Endothelial cell of hepatic sinusoid (primary cell): Measurements from ENCODE around the gene TENM4.

Experiments used
- in situ Hi-C: cut with HindIII; loops from 2 replicates; pipeline ENCODE4 v1.10.0; 2017; ENCODE audit warnings: low sequenced_read_pairs

Gene TENM4

DNA sequence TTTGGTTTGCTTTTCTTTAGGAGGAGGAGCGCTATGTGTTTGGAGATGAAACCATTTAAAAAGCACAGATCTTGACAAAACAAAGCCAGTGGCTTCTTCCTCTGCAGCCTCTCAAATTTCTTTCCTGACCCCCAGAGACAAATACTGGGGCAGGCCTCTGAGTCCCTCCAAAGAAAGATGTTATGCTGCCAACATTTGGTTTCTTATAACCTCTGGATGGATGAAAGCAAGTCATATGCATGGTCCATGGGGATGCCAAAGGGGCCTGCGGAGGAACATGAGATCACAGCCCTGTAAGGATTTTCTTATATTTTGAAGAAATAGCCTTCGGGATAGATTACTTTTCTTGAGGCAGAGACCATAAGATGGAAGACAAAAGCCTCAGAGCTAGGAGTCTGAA lies 179.1 kb downstream of the TENM4 start:
- in situ Hi-C loops = no loop called here

- in situ Hi-C loops = no loop called here
Observed at GRCh38 chr11:79259800-79260199, 181.0 kb downstream of the TENM4 start.

DNA sequence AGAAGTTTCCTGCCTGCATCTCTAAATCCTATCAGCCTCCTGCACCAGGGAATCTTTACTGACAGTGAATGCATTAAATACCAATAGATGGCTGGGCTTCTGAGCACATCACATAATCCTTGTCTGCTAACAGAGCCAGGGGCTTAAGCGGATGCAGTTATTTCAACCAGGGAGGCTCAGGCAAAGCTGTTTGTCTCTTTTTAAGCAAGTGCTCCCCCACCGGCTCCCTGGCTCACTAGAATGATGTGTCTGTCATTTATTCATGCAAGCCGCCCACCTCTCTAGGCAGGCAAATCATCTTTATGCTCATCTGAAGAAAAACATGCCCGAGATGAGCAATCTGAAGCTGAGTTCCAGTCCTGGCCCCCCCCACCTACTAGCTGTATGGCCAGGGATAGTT lies 182.3 kb downstream of the TENM4 start:
- in situ Hi-C loops = no loop called here

DNA sequence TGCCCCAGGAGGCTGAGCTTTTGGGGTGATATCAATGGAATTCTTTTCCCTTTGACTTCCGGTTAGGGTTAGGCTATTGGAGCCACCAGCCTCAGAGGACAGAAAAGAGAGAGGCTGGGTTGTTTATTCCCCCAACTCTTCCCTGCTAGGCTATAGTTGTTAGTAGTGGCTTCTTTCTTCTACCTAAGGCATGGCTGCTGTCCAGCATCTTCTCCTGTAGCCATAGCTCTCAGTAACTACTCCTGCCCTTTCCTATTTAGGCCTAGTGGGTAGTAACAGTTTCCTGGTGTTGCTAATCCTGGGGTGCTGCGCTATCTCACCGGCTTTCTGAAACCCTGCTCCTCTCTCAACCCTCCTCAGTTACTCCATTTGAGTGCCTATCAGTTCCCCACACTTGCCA lies 184.9 kb downstream of the TENM4 start:
- in situ Hi-C loops = no loop called here

GRCh38 chr11:79253280-79253679 lies 187.6 kb downstream of the TENM4 start:
- in situ Hi-C loops = no loop called here

GRCh38 chr11:79249295-79249993 lies 191.4 kb downstream of the TENM4 start:
- in situ Hi-C loops = no loop called here

DNA sequence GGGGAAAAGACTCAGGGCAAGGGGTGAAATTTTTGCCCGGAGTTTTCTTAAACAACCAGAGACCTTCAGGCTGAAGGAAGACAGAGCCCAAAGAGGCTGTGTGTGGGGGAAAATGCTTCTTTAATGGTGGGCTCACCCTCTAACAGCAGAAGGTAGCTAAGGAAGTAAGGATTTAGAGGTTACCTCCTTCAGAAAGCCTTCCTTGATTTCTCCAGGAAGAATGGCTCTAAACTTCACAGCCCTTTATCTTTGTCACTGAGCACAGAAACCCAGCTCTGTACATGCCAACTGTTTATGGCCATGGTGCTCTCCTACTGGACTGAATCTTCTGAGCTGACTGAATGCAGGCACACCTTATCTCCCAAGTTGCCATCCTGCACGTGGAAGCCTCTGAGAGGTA lies 196.0 kb downstream of the TENM4 start:
- in situ Hi-C loops = no loop called here

- in situ Hi-C loops = no loop called here
Observed at GRCh38 chr11:79244241-79244772, 196.5 kb downstream of the TENM4 start.

GRCh38 chr11:79243422-79244210 lies 197.2 kb downstream of the TENM4 start:
- in situ Hi-C loops = no loop called here

GRCh38 chr11:79242616-79243015 lies 198.2 kb downstream of the TENM4 start:
- in situ Hi-C loops = no loop called here

GRCh38 chr11:79241852-79242241 lies 199.0 kb downstream of the TENM4 start:
- in situ Hi-C loops = no loop called here

- in situ Hi-C loops = no loop called here
Observed at GRCh38 chr11:79241205-79241851, 199.5 kb downstream of the TENM4 start.

GRCh38 chr11:79237703-79238102 lies 203.1 kb downstream of the TENM4 start:
- in situ Hi-C loops = no loop called here

- in situ Hi-C loops = no loop called here
Observed at GRCh38 chr11:79237091-79237490, 203.7 kb downstream of the TENM4 start.

DNA sequence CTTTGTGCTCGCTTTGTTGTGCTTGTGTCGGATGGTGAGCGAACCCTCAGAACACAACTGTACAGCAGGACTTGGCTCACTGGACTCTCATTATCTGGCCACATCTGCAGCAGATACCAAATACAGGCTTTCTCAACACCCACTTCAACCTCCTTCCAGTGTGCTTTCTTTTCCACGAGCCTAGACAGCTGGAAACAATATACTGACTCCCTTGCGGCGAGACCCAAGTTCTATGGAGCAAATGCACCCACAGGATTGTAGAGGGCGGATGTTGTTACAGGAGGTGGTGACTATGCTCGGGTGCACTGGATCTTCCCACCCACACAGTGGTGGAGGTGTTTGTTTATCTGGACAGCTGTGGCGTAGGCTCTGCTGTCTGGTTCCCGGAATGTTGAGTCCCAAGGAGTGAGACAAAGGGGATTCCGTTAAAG lies 204.3 kb downstream of the TENM4 start:
- in situ Hi-C loops = no loop called here

GRCh38 chr11:79235696-79236095 lies 205.1 kb downstream of the TENM4 start:
- in situ Hi-C loops = no loop called here

- in situ Hi-C loops = no loop called here
Observed at GRCh38 chr11:79232346-79232745, 208.5 kb downstream of the TENM4 start.

DNA sequence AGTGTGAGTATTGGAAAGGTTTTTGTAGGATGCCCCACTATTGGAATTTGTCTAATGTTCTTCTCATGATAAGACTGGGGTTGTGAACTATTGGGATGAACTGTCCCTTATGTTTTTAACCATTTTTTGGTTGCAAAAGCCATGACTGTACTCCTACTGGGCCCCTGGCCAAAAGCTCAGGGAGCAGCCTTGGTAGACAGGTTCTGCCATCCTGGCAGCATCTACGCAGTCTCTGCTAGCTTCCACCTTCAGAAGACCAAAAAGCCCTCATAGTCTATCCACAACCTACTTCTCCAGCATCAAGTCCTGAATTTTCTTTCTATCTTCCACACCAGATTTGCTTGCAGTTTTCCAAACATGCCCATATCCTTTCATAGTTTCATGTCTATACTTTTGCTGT lies 211.8 kb downstream of the TENM4 start:
- in situ Hi-C loops = no loop called here

DNA sequence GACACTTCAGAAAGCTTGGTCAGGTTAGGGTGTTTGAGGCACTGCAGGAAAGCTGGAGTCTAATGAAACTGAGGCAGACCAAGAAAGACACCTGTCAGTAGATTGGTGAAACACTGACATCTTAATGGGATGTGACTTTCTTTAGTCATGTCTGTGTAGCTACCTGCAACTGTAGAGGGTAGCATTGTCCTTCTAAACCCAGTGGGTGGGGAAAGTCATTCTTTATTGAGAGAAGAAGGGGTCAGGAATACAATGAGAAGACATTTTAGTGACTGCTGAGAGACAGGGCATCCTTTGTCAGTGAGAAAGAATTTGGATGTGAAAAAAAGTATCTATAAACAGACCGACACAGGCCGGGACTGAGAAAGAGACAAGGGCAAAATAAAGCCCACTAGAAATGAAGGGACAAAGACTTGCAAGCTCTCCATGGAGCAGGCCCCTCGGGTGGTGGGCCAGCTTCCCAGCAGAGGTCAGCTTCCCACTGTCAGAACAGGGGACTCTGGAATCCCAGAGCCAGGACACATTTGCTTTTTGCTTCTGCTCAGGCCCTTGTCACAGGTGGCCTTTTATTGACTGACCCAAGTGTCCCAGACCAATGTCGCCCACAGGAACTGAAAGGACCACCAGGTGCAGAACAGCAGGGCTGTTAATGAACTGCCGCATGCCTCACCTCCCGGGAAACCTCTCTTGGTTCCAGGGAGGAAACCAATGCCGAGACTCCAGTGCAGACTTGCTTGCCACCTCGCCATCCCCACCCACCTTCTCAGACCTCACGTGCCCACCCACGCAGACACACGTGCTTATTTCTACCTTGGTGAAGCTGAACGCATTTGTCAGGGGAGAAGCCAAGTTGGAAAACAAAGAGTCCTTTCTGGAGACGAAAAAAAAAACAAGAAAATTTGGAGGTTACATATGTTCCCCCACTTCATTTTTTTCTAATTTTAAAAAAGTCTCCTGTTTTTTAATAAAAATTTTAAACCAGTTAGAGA lies 212.8 kb downstream of the TENM4 start:
- in situ Hi-C loops = no loop called here

- in situ Hi-C loops = no loop called here
Observed at GRCh38 chr11:79227308-79227707, 213.5 kb downstream of the TENM4 start.
